CD4-positive, alpha-beta T cell treated with Interleukin-4 for 4 hours (primary cell): ENCODE measurements around the gene CRACR2A.

Source experiments
- DNase-seq: peaks from one replicate; pipeline ENCODE4 v3.0.0-alpha.2; 2020

The CRACR2A gene

DNA sequence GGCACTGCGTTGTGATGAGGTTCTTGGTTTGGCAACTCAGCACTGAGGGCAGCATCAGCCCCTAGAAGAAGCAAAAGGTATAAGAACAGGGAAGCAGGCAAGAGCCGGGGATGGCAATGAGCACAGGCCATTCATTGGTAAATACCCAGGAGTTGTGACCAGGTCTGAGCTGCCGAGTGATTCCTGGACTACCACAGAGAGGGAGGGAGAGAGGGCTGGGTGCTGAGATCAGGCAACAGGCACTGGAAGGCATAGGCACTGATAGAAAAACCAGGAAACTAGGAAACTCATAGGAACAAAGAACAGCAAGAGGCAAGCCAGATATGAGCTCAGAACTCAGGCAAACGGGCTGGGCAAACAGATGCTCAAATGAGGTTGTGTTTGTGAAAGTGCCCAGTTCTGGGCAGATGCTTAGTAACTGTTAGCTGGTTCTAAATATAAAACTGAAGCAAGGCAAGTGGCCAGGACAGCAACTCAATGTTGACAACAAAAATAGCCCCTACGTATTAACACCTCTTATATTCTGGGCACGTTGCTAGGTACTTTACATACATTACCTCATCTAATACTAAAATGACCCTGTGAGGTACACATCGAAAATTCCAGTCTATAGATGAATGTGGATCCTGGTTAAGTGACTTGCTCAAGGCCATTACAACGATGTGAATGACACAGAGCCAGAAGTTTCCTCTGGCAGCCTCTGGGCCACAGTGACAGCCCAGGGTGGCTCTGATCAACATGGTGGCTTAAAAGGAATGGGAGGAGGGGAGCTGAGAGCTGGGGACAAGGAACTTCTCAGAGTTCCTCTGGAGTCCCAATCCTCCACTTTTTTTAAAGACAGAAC, 140.8 kb downstream of the CRACR2A start:
- no peak for DNase-seq

- DNase-seq, result no peak
Observed at GRCh38 chr12:3607821-3608220, 145.1 kb downstream of the CRACR2A start.

DNA sequence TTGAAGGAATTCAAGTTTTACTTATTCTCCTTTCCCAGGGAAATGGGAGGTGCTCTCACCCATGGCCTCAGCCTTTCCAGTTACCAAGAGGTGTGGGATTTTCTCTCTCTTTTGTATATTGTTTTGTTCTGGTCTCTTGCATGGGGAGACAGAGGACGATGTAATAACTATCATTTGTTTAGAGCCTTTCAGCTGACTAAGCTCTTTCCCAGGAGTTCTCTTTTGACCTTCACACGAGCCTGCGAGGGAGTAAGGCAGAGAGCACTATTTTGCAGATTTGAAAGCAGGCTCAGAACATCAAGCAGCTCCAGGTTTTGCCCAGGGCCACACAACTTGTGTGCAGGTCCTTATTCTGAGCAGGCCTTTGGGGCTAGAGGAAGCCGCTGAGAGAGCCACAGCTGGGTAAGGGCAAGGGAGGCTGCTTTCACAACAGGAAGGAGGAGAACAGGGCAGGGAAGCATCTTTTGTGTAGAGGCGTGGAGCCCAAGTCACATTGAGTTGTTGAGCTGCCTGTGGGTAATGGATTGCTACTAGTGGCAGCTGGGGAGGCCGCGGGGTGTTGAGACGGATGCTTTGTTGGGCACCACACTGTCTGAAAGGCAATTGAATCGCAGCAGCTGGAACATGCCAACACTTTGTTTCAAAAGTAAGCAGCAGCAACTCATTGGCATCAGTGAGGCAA, 145.7 kb downstream of the CRACR2A start:
- no peak for DNase-seq

GRCh38 chr12:3606128-3606527, 146.8 kb downstream of the CRACR2A start:
- no peak for DNase-seq

DNA sequence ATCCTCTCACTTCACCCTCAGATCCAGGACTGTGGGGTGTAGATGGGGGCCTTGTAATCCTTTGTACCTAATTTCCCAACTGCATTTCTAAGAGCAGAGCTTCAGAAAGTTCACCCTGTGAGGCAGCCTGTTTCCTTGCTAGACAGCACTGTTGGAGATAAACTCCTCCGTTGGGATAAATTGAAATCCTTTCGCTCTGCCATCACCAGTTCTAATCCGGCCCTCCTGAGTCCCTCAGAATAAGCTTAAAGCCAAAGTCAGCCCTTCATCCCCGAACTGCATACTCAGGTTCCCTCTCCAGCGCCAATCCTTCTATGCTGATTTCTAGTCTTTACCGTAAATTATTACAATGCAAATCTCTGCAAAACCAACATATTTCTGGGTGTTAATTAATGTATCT, 147.2 kb downstream of the CRACR2A start:
- no peak for DNase-seq

DNA sequence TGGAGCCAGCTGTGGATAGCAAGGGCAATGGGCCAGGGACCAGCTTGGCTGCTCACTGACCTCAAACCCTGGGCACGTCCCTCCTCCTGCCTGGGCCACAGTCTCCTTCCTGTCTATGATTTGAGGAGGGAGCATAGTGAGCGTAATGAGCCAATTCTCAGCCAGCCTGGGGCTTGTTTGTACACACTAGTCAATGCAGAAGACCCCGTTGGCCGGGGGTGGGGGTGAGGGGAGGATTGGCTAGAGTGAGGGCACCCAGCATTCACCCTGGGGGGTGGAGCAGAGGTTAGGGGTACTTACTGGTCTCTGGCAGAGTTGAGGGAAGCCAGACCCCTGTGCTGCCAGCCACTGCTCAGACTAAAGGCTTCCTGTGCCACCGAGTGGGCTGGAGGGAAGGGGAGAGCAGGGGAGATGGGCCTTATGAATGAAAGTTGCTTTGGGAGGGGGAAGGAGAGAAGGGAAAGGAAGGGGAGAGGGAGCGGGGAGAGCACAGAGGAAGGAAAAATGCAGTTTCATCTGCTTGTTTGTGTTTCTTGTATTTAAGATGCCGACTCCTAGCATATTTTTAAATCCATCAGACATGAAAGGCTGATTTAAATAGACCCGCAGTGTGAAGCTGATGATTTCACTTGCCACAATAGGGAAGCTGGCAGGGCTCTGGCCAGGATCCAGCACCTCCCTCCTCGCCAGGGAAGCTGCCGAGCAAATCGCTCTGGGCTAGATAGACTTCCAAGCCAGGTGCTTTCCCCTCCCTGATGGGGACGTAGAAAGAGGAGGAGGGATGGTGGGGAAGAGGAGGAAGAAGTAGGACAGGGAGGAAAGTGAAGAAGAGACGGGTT, 147.9 kb downstream of the CRACR2A start:
- DNase-seq, result no peak

GRCh38 chr12:3604286-3604685, 148.6 kb downstream of the CRACR2A start:
- no peak for DNase-seq

- no peak for DNase-seq
Observed at GRCh38 chr12:3603576-3603975, 149.3 kb downstream of the CRACR2A start.

- no peak for DNase-seq
Observed at GRCh38 chr12:3602488-3602887, 150.4 kb downstream of the CRACR2A start.

- DNase-seq, result no peak
Observed at GRCh38 chr12:3601461-3602150, 151.3 kb downstream of the CRACR2A start.

GRCh38 chr12:3600951-3601350, 152.0 kb downstream of the CRACR2A start:
- no peak for DNase-seq

GRCh38 chr12:3600039-3600720, 152.7 kb downstream of the CRACR2A start:
- DNase-seq, result no peak

DNA sequence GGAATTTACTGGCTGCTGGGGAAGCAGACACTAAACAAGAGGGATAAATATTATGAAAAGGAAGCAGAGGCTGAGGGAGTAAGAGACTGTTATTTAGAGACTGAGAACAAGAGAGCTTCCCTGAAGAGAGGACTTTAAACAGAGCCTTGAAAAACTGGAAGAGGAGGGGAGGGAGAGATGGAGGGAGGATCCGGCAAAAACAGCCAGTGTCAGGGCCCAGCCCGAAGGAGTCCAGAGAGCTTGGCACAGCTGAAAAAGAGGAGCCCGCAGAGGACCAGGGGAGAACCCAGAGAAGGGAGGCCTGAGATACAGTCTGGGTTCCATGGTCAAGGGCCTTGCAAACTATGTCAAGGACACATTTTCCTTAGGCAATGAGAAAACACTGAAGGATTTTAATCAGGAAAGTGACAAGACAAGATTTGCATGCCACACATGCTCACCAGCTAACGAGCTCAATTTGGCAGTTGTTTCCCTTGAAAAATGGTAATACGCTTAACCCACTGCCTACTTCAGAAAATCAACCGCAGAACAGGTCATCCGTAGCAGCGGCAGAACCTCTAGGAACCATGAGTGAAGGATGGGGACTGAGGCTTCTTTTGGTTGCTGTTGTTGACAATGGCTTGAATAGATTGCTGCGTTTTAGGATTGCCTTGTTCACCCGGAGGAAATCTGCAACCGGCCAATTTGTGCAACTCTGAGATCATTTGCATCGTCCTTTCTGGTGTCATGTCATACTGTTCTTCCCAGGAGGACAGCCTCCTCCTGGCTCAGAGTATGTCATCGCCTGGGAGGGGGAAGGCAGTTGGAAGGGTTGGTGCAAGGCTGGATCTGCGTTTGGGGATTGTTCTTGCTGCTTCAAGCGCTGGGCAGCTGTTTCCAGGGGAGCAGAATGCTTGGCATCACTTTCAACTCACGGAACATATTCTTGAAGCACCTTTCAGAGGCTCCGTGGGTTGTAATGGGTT, 153.7 kb downstream of the CRACR2A start:
- no peak for DNase-seq

DNA sequence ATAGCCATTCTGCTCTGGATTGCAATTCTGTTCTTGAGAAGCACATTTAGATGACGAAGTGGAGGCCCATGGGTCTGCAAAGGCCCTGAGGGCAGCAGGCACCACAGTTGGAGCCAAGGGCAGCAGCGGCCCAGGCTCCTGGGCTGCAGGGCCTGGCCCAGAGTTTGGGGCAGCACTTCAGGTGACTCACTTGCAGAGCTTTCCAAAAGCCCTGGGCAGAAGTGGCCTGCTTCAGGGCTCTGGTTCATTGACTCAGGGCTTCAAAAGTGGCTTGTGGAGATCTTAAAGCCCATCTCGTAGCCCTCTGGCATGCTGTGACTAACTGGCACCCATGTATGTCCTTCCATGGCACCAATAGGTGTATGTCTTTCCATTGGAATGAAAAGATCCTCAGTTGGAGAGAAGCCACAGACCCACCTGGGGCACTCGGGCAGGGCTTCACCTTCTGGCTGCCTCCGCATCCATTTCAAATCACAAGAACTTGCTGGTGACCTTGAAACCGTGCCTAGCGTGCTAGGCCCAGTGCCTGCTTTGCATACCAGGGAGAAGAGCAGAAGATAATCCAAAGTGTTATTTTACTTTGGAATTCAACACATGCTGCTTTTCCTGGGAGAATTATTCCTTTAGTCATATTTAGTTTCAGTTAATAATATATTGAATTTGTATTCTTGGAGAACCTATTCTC, 155.2 kb downstream of the CRACR2A start:
- DNase-seq, result no peak

DNA sequence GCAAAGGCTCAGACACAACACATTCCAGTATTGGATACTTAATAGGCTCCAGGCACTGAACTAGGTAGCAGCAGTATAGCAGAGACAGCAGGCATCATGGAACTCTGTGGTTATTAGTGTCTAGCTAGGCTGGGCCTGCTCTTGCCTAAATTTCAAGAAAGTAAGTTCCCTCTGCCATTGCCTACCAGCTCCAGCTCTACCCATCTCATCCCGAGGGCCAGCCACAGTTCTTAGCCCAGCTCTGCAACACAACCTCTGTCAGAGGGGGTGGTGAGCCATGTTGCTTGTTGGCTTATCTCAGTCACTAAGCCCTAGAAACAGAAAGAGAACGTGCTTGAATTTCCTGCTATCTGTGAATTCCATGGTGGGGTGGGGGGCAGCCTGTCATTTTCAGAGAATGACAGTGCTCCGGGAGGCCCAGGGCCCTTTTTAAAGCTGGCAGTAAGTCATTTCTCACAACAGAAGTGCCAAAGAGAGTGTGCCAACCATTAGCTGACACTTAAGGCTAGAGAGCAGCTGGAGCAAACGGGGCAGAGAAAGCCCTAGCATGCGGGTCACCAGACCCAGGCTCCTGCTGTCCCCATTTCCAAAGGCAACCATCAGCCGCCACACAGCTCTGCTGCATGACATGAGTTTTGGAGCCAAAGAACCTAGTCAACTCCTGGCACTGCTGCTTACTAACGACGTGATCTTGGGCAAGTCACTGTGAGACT, 156.1 kb downstream of the CRACR2A start:
- DNase-seq, result no peak

DNA sequence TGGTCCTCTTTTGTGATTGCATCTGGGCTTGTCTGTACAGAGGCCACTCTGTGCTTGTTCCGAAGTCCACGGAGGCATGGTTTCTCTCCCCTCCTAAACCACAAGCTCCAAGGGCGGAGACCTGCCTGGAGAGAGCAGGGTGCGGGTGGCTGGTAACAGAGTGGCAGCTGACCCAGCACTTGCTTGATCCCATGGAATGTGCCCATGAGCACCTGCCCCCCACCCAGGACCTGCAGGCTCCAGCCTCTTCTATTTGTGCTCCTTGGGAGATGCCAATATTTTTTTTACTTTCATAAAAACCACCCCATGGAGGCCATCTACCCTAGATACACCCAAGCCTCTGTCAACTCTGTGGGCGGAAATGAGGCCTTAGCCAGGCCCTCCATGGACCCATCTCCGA, 157.2 kb downstream of the CRACR2A start:
- DNase-seq, result no peak

GRCh38 chr12:3594966-3595365, 157.9 kb downstream of the CRACR2A start:
- DNase-seq, result no peak

DNA sequence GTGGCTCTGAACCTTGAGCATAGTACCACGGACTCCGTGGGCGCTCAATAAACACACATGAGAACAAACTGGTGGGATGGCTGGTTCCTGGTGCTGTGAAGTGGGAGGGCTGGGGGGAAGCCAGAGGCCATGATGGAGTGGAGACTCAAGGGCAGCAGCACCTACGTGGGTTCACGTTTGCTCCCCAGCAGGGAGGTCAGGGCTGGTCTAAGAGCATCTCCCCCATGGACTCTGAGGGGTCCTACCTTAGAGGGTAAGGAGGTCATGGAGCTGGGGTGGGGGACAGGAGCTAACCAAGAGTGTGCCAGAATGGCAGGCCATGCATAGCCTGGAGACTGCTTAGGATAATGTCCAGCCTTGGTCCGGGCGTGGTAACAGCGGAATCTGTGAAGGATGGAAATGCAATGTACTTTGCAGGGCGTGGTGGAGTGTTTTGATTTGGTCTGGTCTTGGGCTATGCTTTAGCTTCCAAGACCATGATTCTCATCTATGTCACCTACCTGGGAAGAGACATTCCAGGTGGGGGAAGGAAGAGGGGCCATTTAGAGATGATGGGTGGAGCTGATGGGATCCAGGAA, 158.9 kb downstream of the CRACR2A start:
- no peak for DNase-seq

- DNase-seq, result no peak
Observed at GRCh38 chr12:3592856-3593625, 159.9 kb downstream of the CRACR2A start.
